Upper lobe of right lung (tissue), 1 donor: ENCODE measurements around the gene TMCC3. TPM values are rescaled to one million over a fixed set of nuclear protein-coding genes. Genes with fewer than 3 reads are reported as not detected.
A peak's percentile ranks its signal among the peaks of the same experiment; 100 is the strongest.

Experiments used
- ATAC-seq: fragments of 200-7000 bp; cut with Tn5 transposase; one replicate; pipeline ENCODE4 v1.9.1; 2020; ENCODE audit warnings: mild to moderate bottlenecking, moderate library complexity
- DNase-seq: peaks from one replicate; pipeline ENCODE4 v3.0.0-alpha.2; 2020
- H3K27ac ChIP-seq: fragments of 200-600 bp; one replicate; pipeline ENCODE4 v1.8.0; 2022
- H3K27me3 ChIP-seq: fragments of 200-600 bp; one replicate; pipeline ENCODE4 v1.8.0; 2022; ENCODE audit warnings: mild to moderate bottlenecking
- H3K36me3 ChIP-seq: fragments of 200-600 bp; one replicate; pipeline ENCODE4 v1.8.0; 2022
- H3K4me1 ChIP-seq: fragments of 200-600 bp; one replicate; pipeline ENCODE4 v1.8.0; 2022
- H3K4me3 ChIP-seq: fragments of 200-600 bp; one replicate; pipeline ENCODE4 v1.8.0; 2022; ENCODE audit warnings: mild to moderate bottlenecking
- H3K9me3 ChIP-seq: fragments of 200-600 bp; one replicate; pipeline ENCODE4 v1.8.0; 2022
- CTCF ChIP-seq: fragments of 200-600 bp; IDR thresholded peaks from one replicate; pipeline ENCODE4 v1.8.0; 2022; ENCODE audit warnings: antibody characterized with exemption
- intact Hi-C: fragments of 100-400 bp; cut with DNase I; formaldehyde crosslinking; loops from one replicate; pipeline ENCODE4 v1.11.0; 2022
- total RNA-seq: library from RNA; stranded (reverse); fragmentation: NEBNext Ultra II Directional; extraction: Animal tissue kit (Norgen Biotek cat#: 25700); gene quantifications from one replicate; pipeline ENCODE4 v1.2.1, GENCODE V29; 2021
- donor health status: DM: no; HTN: yes; CAD: no; lungs with severe emphysema.

Gene TMCC3
- total RNA-seq, 1 donor from 2014 or later: 11.3 TPM

- no peaks in the 10 kb centered on the region for H3K36me3 ChIP-seq
- no peak overlapping the region for H3K4me3 ChIP-seq
- H3K27me3 ChIP-seq: no peaks in the 10 kb centered on the region
- no peak overlapping the region for H3K27ac ChIP-seq
- DNase-seq (no peak), ATAC-seq (no peak)
- intact Hi-C loops: no loop called here
- H3K9me3 ChIP-seq: no peaks in the 10 kb centered on the region
- H3K4me1 ChIP-seq: no peaks in the 10 kb centered on the region
- no peak for TF ChIP-seq CTCF
Measured at GRCh38 chr12:94567761-94568160, 82.6 kb downstream of the TMCC3 start.

GRCh38 chr12:94566345-94566744 is 84.0 kb downstream of the TMCC3 start:
- Histone ChIP-seq H3K9me3 (no peaks in the 10 kb centered on the region), H3K27me3 (no peaks in the 10 kb centered on the region), H3K27ac (no peak overlapping the region), H3K4me1 (no peaks in the 10 kb centered on the region), H3K36me3 (no peaks in the 10 kb centered on the region), H3K4me3 (no peak overlapping the region)
- DNase-seq (no peak), ATAC-seq (peak; percentile 28)
- intact Hi-C loops: no loop called here
- no peak for TF ChIP-seq CTCF

GRCh38 chr12:94565683-94566082 is 84.7 kb downstream of the TMCC3 start:
- intact Hi-C loops: no loop called here
- Histone ChIP-seq H3K9me3 (no peaks in the 10 kb centered on the region), H3K4me3 (no peak overlapping the region), H3K27me3 (no peaks in the 10 kb centered on the region), H3K27ac (no peak overlapping the region), H3K4me1 (no peaks in the 10 kb centered on the region), H3K36me3 (no peaks in the 10 kb centered on the region)
- no peak for TF ChIP-seq CTCF
- ATAC-seq: no peak
- DNase-seq: no peak

GRCh38 chr12:94563286-94563685 is 87.1 kb downstream of the TMCC3 start:
- Histone ChIP-seq H3K4me3 (no peak overlapping the region), H3K27ac (no peak overlapping the region), H3K36me3 (no peaks in the 10 kb centered on the region), H3K27me3 (no peaks in the 10 kb centered on the region), H3K9me3 (no peaks in the 10 kb centered on the region), H3K4me1 (no peaks in the 10 kb centered on the region)
- no peak for ATAC-seq
- intact Hi-C loops: no loop called here
- no peak for DNase-seq
- TF ChIP-seq CTCF: no peak

- Histone ChIP-seq H3K36me3 (no peaks in the 10 kb centered on the region), H3K4me1 (no peaks in the 10 kb centered on the region), H3K9me3 (no peaks in the 10 kb centered on the region), H3K4me3 (no peak overlapping the region), H3K27ac (no peak overlapping the region), H3K27me3 (no peaks in the 10 kb centered on the region)
- intact Hi-C loops: no loop called here
- no peak for ATAC-seq
- DNase-seq: no peak
- TF ChIP-seq CTCF: no peak
Measured at GRCh38 chr12:94561943-94562411, 88.4 kb downstream of the TMCC3 start.
